Inflammatory macrophage (primary cell): Measurements from ENCODE around the gene KIFC1.

ENCODE experiments used
- DNase-seq, 2 donors: peaks; one replicate each; pipeline ENCODE4 v3.0.0-alpha.2; 2020 to 2022

KIFC1 gene

GRCh38 chr6:33441457-33441856 is 49.8 kb downstream of the KIFC1 start:
- DNase-seq, result no peak

- no peak for DNase-seq
Observed at GRCh38 chr6:33442283-33442682, 50.7 kb downstream of the KIFC1 start.

GRCh38 chr6:33443025-33443424 is 51.4 kb downstream of the KIFC1 start:
- no peak for DNase-seq

- DNase-seq, result no peak
Observed at GRCh38 chr6:33443619-33444504, 52.2 kb downstream of the KIFC1 start.

- peak; percentile 92 to 97 for DNase-seq
Observed at GRCh38 chr6:33445119-33445603, 53.5 kb downstream of the KIFC1 start.

- no peak for DNase-seq
Observed at GRCh38 chr6:33446356-33446755, 54.7 kb downstream of the KIFC1 start.

- DNase-seq, result peak; percentile 81 to 83
Observed at GRCh38 chr6:33450434-33450833, 58.8 kb downstream of the KIFC1 start.

GRCh38 chr6:33451606-33452005 is 60.0 kb downstream of the KIFC1 start:
- no peak for DNase-seq

GRCh38 chr6:33452496-33452895 is 60.9 kb downstream of the KIFC1 start:
- DNase-seq, result no peak

- no peak for DNase-seq
Observed at GRCh38 chr6:33453393-33454008, 61.9 kb downstream of the KIFC1 start.

- DNase-seq, result peak; percentile 99
Observed at GRCh38 chr6:33454009-33454946, 62.7 kb downstream of the KIFC1 start, which contains the start of gene ZBTB9. TSS of gene ZBTB9 (plus strand) at chr6:33454576. CDS start at chr6:33455101, 525 bp downstream.

- DNase-seq, result no peak
Observed at GRCh38 chr6:33455051-33455450, 63.4 kb downstream of the KIFC1 start.

- DNase-seq, result no peak
Observed at GRCh38 chr6:33456156-33456555, 64.5 kb downstream of the KIFC1 start.

- peak; percentile 67 to 82 for DNase-seq
Observed at GRCh38 chr6:33458676-33459075, 67.1 kb downstream of the KIFC1 start.

GRCh38 chr6:33459226-33459625 is 67.6 kb downstream of the KIFC1 start:
- no peak for DNase-seq
